GM21390 (cell line): ENCODE results near the gene PROB1.
"Not testable (repeated sequence)": the region's sequence is repeated elsewhere in the genome, so short reads cannot be mapped to it uniquely, and the experiment has no call there.

Source experiments
- ATAC-seq: cut with Tn5 transposase; IDR thresholded peaks from one replicate; pipeline ENCODE4 v1.9.1; 2021; ENCODE audit not compliant: unreplicated experiment

Gene PROB1

GRCh38 chr5:139394654-139395566 is at the start of gene PROB1:
Gene PROB1, minus strand, starts transcription at chr5:139395104. Its CDS starts 23 bp downstream, at chr5:139395081.
- ATAC-seq = no peak

GRCh38 chr5:139443831-139444453 is 49.0 kb upstream of the PROB1 start:
- ATAC-seq = no peak

- ATAC-seq = not testable (repeated sequence)
These were observed 45.5 kb upstream of the PROB1 start for GRCh38 chr5:139440416-139440815.

- ATAC-seq = peak; percentile 96
These were observed 44.4 kb upstream of the PROB1 start, which contains the start of gene DNAJC18 for GRCh38 chr5:139439013-139439903. Gene DNAJC18, minus strand, starts transcription at chr5:139439525. Its CDS starts 80 bp downstream, at chr5:139439445.

GRCh38 chr5:139438707-139439012 is 43.8 kb upstream of the PROB1 start:
- no peak for ATAC-seq

GRCh38 chr5:139435676-139436075 is 40.8 kb upstream of the PROB1 start:
- no peak for ATAC-seq

- ATAC-seq = no peak
These were observed 36.8 kb upstream of the PROB1 start for GRCh38 chr5:139431706-139432105.

- ATAC-seq = no peak
These were observed 35.1 kb upstream of the PROB1 start for GRCh38 chr5:139430015-139430414.

GRCh38 chr5:139426203-139426885 is 31.4 kb upstream of the PROB1 start:
- no peak for ATAC-seq

- no peak for ATAC-seq
These were observed 30.6 kb upstream of the PROB1 start for GRCh38 chr5:139425497-139425896.

GRCh38 chr5:139422307-139422893 is 27.5 kb upstream of the PROB1 start:
- ATAC-seq = no peak

GRCh38 chr5:139419226-139420192 is 24.6 kb upstream of the PROB1 start:
- ATAC-seq = no peak

- ATAC-seq = no peak
These were observed 23.9 kb upstream of the PROB1 start for GRCh38 chr5:139418793-139419192.

- ATAC-seq = no peak
These were observed 22.3 kb upstream of the PROB1 start for GRCh38 chr5:139417214-139417613.

- no peak for ATAC-seq
These were observed 21.7 kb upstream of the PROB1 start for GRCh38 chr5:139416651-139417050.

- no peak for ATAC-seq
These were observed 21.0 kb upstream of the PROB1 start for GRCh38 chr5:139415869-139416268.

GRCh38 chr5:139415221-139415861 is 20.4 kb upstream of the PROB1 start:
- ATAC-seq = no peak

GRCh38 chr5:139414581-139415130 is 19.8 kb upstream of the PROB1 start:
- no peak for ATAC-seq
